Measurements from ENCODE around the gene SLC26A5.
"Not testable (repeated sequence)": the region's sequence is repeated elsewhere in the genome, so short reads cannot be mapped to it uniquely, and the experiment has no call there.

SLC26A5 gene, protein sequence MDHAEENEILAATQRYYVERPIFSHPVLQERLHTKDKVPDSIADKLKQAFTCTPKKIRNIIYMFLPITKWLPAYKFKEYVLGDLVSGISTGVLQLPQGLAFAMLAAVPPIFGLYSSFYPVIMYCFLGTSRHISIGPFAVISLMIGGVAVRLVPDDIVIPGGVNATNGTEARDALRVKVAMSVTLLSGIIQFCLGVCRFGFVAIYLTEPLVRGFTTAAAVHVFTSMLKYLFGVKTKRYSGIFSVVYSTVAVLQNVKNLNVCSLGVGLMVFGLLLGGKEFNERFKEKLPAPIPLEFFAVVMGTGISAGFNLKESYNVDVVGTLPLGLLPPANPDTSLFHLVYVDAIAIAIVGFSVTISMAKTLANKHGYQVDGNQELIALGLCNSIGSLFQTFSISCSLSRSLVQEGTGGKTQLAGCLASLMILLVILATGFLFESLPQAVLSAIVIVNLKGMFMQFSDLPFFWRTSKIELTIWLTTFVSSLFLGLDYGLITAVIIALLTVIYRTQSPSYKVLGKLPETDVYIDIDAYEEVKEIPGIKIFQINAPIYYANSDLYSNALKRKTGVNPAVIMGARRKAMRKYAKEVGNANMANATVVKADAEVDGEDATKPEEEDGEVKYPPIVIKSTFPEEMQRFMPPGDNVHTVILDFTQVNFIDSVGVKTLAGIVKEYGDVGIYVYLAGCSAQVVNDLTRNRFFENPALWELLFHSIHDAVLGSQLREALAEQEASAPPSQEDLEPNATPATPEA

DNA sequence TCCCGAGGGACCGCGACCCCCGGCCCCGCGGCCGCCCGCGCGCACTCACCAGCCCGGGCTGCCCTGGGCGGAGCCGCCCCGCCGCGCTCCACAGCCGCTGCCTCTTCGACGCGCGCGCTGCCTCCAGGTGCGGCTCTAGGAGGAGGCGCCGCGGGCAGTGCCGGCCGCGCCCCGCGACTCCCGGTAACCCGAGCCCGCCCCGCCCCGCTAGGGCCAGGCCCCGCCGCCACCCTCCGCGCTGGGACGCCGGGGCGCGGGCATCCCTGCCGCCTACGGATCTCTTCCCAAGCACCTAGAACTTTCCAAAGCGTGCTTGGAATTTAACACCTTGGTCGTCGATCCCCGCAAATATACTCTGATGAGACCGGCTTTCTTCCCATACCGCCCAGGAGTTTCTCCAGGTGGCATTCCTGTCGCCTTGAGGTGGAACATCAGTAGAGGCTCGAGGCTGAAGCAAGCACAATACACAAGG is at the start of gene SLC26A5:
SLC26A5 (minus strand) TSS at position 159 of the 472 bp plus-strand sequence. CDS start 24,693 bp downstream, outside the sequence.
- no peak for DNase-seq

DNA sequence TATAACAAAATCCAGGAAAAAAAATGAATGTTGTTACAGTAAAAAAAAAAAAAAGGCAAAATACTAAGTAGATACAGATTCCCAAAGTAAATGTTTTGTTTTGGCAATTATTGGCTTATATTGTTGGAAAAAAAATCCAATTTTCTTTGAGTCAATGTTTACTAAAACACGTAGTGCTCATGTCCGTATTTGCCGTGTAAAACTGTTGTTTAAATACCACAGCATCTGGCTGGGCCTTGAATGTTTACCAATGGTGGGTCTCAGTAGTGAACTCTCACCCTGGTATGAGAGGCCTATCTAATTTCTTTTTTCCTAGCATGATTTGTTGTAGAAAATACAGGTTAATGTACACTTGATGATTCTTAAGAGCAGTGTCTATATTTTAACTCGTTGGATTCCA is 41.4 kb upstream of the SLC26A5 start:
- DNase-seq, result no peak

DNA sequence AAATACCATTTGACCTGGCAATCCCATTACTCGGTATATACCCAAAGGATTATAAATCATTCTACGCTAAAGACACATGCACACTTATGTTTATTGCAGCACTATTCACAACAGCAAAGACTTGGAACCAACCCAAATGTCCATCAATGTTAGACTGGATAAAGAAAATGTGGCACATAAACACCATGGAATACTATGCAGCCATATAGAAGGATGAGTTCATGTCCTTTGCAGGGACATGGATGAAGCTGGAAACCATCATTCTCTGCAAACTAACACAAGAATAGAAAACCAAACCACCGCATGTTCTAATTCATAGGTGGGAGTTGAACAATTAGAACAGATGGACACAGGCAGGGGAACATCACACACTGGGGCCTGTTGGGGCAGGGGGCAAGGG is 40.9 kb upstream of the SLC26A5 start:
- DNase-seq, result not testable (repeated sequence)

DNA sequence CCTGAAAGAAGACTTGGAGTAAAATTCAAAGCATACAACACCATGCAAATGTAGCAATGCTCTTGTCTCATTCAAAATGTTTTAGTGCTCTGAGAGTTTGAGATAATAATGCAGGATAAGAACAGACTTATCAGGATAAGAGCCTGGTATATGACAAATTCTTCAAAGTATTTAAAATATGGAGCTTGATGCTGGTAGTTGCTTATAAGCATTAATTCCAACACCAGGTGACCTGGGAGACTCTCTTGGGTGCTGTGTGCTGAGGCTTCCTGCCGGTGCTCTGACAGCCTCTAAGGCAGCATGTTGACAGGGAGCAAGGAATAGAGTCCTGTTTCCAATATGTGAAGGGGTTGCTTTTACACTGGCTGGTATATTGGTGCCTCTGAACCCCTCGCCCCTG is 34.8 kb upstream of the SLC26A5 start:
- no peak for DNase-seq

DNA sequence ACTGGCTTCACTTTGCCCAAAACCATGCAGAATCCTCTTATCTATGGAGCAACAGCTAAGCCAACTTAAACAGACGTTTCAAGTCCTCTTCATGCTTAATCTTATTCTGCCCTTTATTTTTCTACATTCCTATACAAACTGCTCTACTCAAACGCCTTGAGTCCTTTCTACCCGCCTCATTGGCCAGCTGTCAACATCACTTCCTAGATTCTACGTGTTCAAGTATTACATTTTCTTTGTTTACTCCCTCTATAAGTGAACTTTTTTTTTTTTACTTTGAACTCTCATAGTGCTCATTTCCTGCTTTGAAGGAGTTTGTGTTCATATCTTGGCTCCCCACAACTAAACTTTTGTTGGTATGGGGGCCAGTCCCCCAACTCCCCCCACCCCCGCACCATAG is 28.9 kb upstream of the SLC26A5 start:
- no peak for DNase-seq

DNA sequence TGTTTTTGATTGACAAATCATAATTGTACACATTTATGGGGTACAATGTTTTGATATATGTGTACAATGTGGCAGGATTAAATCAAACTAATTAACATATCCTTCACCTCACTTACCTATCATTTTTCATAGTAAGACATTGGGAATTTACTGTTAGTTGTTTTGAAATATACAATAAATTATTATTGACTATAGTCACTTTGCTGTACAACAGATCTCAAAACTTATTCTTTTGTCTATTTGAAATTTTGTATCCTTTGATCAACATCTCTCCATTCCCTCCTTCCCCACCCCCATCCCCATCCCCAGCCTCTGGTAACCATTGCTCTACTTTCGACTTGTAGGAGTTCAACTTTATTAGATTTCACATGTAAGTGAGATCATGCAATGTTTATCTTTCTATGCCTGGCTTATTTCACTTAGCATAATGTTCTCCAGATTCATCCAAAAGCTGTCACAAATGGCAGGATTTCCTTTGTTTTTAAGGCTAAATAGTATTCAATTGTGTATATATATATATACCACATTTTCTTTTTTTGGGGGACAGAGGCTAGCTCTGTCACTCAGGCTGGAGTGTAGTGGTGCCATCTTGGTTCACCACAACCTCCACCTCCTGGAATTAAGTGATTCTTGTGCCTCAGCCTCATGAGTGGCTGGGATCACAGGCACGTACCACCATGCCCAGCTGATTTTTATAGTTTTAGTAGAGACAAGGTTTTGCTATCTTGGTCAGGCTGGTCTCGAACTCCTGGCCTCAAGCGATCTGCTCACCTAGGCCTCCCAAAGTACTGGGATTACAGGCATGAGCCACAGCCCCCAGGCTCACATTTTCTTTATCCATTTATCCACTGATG is 23.3 kb upstream of the SLC26A5 start:
- no peak for DNase-seq

DNA sequence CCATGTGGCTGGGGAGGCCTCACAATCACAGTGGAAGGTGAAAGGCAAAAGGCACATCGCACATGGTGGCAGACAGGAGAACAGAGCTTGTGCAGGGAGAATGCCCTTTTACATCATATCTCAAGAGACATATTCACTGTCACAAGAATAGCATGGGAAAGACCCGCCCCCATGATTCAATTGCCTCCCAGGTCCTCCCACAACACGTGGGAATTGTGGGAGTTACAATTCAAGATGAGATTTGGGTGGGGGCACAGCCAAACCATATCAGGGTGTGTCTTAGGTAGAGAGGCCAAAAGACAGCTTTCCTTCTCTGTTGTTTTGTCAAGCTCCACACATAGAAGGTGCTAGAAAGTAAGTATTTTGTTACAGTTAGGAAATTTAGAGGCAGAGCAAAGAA is 20.8 kb upstream of the SLC26A5 start:
- DNase-seq, result no peak

DNA sequence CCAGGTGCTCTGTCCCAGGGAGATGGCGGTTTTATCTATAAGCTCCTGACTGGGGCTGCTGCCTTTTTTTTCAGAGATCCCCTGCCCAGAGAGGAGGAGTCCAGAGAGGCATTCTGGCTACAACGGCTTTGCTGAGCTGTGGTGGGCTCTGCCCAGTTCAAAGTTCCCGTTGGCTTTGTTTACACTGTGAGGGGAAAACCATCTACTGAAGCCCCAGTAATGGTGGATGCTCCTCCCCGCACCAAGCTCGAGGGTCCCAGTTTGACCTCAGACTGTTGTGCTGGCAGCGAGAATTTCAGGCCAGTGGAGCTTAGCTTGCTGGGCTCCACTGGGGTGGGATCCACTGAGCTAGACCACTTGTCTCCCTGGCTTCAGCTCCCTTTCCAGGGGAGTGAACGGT is 16.4 kb upstream of the SLC26A5 start:
- DNase-seq, result no peak

DNA sequence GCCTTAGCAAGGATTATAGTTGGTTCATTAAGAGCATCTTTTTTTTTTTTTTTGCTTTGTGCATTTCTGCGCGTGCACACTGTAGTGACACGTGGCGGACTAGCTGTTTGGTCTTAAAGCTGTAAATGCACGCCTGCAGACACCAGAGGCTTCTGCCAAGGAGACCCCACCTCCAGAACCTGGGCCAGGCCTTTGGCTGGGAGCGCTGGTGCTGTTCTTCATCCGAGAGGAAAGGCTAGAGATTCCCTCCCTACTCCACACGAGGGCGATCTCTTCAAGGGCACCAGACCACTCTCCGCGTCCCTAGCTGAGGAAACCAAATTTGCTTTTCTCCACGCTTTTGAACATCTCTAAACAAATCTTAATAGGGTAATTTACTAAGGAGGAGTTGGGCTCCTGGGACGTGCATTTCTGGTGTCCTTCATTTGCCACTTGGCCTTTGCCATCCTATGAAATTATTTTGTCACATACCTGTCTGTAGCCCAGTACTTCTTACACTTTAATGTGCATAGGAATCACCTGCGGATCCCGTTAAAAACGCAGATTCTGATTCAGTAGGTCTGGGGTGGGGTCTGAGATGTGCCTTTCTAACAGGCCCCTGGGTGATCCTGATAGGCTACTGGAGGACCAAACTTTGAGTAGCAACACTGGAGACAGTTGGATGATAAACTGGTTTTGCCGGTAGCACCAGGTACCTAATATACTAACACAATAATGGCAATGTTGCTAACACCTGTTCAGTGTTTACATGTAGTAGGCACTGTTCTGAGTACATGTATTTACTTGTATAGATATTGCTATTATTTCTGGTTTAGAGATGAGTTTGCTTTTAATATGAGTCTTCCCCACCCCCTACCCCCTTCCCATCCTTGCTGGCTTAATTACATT is 1.3 kb upstream of the SLC26A5 start:
- DNase-seq, result no peak

DNA sequence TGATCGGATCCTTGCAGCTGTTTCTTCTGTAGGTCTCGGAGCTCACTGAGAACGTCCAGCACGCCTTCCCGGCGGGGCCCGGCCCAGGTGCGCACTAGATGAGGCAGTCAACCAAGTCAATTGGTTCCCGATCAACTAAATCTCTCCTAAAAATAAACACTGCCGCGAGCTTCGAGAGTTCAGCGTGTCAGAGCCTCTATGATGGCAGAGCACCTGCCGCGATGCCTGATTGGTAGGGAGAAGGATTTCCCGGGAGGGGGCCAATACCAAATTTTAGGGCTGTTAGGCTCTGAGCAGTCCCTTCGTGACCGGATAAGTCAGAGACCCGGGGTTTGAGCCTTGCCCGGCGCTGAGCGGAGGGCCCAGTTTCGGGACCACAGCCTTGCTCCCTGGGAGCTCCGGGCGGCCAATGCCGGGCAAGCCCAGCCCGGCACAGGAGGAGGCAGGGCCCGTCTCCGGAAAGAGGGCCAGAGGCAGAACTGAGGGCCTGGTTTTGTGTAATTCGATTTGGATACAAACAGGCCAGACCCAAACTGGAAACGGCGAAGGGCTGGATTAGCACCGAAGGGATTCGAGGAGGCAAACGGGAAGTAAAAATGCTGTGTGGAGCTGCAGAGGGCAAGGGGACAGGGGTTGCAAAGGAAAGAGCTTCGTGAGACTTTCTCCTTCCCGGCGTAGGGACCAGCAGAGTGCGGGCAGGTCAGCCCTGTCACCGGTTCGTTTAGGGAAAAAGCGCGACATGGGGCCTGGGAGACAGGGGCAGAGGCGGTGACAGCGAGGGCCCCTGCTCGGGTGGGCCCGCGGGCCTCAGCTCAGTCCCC is 569 bp downstream of the SLC26A5 start:
- no peak for DNase-seq

DNA sequence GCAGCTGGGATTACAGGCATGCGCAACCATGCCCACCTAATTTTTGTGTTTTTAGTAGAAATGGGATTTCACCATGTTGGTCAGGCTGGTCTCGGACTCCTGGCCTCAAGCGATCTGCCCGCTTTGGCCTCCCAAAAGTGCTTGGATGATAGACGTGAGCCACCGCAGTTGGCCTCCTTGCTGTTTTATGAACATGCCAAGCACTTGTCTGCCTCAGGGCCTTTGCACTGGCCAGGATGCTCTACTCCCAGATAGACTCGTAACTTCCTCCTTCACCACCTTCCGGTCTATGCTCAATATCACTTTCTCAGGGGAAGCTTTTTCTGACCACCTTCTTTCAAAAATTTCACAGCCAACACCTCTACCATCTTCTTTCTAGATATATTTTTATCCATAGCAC is 6.3 kb downstream of the SLC26A5 start:
- DNase-seq, result no peak

DNA sequence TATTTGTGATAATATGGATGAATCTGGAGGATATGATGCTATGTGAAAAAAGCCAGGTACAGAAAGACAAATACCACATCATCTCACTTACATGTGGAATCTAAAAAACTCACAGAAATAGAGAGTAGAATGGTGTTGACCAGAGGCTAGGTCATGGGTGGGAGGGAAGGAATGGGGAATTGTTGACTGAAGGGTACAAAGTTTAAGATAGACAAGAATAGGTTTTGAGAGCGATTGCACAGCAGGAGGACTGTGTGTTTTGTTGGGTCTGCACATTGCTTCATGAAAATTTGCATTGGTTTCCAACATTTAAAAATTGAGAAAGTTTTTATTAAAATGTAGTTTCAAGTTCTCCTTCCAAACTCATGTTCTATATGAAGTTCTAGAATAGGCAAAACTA is 8.4 kb downstream of the SLC26A5 start:
- DNase-seq, result no peak

DNA sequence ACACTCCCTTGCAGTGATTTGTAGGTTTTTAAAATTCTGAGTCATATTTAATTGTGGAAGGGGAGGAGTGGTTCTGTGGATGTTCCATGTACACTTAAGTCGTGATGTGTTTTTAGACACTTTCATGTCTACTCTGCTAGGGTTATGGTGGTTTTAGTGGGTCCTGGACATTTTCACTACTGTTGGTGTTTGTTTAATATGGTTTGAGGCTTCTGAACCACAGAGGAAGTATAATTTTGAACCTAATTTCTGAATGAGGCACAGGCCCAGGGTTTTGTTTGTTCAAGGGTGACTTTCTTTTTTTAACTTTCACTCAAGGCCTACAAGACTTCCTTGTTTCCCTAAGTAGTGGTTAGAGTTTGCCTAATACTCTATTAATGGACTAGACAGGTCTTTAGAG is 13.3 kb downstream of the SLC26A5 start:
- no peak for DNase-seq

DNA sequence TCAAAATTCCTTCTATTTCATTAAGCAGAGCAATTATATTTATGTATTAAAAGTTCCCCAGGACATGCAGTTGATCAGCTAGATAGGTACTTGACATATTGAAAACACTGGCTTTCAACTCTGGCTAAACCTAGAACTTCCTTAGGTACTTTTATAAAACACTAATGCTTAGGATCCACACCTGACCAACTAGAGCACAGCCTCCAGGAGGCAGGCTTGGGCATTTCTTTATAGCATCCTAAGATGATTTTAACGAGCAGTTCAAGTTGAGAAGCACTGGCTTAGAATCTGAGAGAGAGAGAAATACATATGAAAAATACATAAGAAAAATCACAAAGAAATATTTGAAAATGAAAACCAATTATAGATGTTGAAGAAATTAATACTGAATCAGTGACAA is 20.8 kb downstream of the SLC26A5 start:
- no peak for DNase-seq

DNA sequence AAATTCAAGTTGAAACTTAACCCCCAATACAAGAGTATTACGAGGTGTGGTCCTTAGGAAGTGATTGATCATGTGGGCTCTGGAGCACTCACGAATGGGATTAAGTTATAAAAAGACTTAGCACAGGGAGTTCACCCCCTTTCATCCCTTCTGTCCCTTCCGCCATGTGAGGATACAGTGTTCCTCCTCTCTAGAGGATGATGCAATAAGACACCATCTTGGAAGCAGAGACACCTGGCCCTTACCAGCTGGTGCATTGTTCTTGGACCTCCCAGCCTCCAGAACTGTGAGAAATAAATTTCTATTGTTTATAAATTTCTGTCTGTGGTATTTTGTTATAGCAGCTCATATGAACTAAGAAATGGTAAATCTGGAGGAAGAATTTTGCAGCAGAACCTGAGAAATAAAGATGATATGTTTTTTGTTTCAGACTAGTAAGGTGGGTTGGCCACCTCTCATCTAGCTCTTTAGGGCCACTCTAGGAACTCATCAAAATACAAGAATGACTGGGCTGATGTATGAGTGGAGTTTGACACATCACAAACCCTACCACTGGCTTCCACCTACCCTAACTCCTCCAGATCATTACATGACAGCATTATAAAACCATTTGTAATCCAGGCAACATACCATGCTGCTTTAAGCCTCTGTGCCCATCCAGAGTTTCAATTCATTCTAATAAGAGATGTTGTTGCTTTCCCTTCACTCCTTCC is 22.4 kb downstream of the SLC26A5 start:
- DNase-seq, result no peak

DNA sequence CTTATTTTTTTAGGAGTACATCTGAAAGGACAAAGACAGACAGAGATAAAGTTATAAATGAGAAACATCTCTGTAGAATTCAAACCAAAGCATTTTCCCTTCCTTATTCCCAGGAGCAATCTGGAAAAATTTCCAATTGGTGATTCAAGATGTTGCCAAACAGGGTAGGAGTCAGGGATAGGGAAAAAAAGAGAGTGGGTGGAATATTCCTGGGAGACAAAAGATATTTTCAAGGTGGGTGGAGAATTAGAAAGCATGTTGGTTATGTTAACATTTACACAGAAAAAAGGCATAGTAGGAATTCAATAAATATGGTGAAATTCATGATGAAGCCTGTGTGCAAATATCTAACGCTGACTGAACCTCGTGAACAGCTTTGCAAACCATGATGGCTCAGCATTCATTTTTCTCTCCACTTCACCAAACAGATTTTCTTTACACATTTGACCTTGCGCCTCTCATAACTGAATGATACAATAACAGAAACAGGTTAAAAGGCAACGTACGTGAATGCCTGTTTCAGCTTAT is 25.1 kb downstream of the SLC26A5 start:
- DNase-seq, result no peak

DNA sequence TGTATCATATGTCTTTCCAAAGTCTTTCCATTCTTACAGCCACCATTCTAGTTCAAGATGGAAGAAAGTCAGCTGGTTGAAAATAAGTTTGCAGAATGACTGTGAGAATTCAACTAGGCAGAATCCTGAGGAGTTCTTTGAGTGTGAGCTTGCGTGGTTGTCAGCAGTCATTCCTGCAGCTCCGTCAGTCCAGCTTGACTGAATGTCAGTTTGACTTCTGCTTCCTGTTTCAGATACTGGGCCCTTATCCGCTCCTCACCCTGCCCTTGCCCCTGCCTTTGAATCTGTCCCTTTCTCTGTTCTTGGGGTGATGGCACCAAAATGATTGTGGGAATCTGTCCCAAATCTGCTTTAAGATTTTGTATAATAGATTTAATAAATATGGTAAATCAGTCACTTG is 27.8 kb downstream of the SLC26A5 start:
- no peak for DNase-seq

DNA sequence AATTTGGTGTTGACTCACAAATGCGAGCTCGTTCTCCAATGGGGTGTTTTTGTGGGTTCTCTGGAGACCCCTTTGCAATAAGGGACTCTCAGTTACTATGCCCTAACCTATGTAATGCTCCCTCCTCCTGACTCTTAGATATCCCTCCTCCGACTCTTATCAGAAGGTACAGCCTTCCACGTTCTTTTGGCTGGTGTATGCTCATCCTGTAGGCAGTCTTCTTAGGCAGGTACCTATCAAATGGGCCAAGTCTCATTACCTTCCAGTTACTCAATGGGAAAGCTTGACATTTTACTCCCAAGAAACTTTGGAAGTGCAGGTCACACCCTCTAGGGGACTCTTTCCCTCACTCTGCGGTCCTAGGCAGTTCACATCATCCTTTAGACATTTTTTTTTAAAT is 32.6 kb downstream of the SLC26A5 start:
- DNase-seq, result no peak

DNA sequence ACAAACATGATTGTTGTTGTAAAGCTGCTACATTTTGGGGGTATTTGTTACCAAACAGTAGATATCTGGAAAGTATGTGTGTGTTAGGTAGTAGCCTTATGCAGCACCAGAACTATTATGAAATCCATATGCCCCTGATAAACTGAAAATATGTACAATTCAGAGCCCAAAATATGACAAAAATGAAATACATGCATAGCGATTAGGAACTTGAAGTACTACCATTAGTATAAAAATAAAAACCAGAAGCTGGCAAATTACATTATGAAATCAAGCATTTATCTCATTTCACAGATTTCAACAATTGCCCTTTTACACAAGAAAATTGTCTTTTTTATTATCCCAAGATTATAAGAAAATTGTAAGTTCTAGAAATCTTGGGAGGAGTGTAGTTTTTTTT is 33.9 kb downstream of the SLC26A5 start:
- DNase-seq, result no peak
